NCI-H2196 (cell line): ENCODE results near the gene BCL3.

ENCODE experiments used
- DNase-seq: peaks from one replicate; lab custom pipeline; 2025; ENCODE audit not compliant: unreplicated experiment; lab: John Stamatoyannopoulos, UW

BCL3 gene

DNA sequence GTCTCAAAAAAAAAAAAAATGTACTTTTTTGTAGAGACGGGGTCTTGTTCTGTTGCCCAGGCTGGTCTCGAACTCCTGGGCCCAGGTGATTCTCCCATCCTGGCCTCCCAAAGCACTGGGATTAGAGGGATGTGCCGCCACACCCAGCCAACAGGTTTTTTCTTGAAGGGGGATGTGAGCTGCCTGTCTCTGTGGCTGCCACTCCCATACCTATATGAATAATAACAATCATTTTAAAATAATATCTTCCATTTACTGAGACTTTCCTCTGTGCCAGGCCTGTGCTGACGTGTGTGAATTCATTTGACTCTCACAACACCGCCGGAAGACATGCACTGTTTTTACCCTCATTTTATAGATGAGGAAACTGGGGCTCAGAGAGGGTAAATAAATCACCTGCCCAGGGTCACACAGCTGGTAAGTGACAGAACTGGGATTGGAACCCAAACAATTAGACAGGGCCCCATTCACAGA lies 7.2 kb upstream of the BCL3 start:
- DNase-seq = no peak

DNA sequence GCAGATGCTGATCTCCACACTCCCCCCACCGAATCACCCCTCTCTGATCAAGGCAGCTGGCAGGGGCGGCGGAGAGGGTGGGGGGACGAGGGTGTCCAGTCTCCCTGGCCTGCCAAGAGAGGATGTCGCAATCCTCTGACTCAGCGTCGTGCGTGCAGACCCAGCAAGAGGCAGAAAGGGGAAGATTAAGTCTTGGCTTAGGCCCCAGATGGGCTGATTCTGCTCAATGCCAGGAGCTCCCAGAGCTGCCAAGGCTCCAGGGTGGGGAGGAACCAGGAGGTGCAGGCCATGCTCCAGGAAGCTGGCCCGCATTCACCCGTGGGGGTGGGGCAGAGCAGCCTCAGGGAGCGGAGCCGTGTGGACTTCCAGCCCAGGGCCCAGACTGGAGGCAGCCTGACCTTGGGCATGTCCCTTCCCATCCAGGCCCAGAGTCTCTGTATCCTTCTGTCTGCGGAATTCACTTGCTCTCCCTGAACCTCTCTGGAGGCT lies 6.6 kb upstream of the BCL3 start:
- DNase-seq = peak; percentile 98

DNA sequence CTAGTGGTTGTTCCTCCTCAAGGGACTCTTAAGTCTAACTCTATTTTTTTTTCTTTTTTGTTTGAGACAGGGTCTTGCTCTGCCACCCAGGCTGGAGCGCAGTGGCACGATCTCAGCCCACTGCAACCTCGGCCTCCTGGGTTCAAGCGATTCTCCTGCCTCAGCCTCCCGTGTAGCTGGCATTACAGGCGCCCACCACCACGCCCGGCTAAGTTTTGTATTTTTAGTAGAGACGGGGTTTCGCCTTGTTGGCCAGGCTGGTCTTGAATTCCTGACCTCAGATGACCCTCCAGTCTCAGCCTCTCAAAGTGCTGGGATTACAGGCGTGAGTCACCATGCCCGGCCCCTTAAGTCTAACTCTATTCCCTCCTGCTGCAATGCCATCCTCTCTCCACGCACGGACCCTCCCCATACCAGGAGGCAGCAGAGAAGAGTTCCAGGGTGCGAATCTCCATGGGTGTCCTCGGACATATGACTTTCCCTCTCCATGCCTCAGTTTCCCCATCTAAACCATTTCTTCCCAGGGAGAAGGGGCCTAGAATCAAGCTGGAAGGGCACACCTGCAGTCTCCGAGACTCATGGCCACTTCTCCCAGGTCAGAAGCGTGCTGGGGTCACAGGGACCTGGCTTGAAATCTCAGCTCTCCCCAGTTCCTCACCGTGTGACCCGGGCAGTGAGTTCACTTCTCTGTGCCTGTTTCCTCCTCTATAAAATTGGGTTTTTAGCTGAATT lies 6.0 kb upstream of the BCL3 start:
- no peak for DNase-seq

DNA sequence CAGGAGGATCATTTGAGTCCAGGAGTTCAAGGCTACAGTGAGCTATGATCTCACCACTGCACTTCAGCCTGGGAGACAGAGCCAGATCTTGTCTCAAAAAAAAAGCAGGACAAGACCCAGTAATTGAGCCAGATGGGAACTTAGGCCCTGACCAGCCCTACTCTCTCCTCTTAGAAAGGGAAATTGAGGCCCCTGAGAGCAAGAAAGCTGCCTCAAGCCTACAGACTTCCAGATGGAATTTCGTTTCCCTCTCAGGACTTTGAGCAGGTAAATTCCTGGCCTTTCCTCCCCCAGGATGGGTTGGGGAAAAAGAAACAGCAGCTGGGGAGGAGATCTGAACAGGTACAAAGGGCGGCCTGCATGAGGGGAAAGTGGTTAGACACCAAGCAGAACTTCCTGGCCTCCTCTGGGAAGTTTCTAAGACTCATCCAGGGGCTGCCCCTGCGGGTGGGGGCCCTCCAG lies 3.6 kb upstream of the BCL3 start:
- DNase-seq = no peak

DNA sequence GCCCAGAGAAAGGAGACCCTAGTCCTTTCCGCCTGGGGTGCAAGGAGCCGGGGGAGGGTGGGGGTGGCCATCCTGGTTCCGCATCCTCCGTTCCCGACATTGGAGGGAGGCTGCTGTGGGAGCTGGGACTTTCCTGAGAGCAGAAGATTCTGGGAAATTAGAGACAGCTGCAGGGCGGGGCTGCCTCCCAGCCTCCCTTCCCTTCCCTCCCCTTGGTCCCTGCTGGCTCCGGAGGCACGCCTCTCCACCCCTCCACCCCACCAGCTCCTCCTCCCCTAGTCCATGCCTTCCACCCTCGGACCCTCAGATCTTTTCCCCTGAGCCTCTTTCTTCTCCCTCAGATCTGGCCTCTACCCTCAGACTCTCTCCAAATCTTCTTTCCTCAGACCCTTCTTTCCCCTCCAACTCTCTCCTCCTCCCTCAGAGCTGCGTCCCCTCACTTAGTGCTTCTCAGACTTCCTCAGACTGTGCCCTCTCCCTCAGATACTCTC lies 3.1 kb upstream of the BCL3 start:
- DNase-seq = peak; percentile 58

DNA sequence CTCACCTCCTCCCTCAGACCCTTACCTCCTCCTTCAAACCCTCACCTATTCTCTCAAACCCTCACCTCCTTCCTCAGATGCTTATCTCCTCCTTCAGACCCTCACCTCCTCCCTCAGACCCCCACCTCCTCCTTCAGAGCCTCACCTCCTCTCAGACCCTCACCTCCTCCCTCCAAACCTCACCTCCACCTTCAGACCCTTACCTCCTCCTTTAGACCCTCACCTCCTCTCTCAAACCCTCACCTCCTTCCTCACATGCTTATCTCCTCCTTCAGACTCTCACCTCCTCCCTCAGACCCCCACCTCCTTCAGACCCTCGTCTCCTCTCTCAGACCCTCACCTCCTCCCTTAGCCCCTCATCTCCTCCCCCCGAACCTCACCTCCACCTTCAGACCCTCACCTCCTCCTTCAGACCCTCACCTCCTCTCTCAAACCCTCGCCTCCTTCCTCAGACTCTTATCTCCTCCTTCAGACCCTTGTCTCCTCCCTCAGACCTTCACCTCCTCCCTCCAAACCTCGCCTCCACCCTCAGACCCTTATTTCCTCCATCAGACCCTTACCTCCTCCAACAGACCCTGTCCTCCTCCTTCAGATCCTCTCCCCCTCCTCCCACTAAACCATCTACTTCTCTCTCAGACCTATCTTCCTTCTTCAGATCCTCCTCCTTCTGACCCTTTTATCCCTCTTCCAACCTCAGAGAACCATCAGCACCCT lies 2.5 kb upstream of the BCL3 start:
- no peak for DNase-seq

DNA sequence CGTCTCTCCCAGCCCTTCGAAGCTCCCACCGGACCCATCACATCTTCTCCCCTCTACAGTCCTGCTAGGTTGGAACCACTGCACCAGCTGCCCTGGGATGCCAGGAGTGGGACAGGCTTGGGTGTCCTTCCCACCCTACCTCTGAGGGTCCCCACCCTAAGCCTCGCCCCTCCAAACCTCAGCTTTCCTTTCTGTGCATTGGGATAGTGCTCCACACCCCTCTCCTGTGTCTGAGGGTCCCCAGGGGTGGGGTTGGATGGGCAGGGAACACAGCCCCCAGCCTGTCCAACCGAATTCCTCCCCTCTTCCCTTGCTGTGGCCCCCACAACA lies 1.9 kb upstream of the BCL3 start:
- DNase-seq = no peak

DNA sequence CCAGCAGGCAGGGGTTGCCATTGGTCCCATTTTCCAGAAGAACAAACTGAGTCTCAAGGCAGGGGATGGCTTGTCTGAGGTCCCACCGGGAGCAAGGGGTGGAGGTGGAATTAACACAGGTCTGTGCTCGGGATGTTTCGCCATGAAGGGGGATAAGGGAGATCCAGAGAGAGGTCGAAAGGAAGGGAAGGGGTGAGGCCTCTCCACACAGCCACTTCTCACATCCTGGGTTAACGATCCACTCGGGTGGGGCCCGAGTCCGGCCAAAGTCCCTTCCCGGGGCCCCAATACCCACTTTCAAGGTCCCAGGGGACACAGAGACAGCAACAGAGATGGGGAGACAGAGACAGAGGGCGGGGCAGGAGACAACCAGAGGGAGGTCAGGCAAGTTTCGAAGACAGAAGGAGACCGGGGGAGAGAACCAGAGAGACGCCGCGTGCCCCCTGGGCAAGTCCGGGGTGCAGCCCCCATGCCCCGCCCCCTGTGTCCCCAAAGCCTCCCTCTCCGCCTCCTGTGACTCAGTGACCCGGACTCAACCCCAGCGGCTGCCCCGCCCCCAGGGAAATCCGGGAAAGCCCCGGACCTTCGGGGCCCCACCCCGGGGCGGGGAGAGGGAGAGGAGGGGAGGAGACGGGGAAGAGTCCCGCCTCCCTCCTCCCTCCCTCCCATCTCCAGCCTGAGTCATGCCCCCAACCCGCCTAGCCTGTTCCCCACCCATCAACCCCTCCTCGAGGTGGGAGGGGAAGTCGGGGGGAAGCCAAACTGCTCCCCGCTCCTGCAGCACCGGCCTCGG lies 1.4 kb upstream of the BCL3 start:
- DNase-seq = peak; percentile 90

DNA sequence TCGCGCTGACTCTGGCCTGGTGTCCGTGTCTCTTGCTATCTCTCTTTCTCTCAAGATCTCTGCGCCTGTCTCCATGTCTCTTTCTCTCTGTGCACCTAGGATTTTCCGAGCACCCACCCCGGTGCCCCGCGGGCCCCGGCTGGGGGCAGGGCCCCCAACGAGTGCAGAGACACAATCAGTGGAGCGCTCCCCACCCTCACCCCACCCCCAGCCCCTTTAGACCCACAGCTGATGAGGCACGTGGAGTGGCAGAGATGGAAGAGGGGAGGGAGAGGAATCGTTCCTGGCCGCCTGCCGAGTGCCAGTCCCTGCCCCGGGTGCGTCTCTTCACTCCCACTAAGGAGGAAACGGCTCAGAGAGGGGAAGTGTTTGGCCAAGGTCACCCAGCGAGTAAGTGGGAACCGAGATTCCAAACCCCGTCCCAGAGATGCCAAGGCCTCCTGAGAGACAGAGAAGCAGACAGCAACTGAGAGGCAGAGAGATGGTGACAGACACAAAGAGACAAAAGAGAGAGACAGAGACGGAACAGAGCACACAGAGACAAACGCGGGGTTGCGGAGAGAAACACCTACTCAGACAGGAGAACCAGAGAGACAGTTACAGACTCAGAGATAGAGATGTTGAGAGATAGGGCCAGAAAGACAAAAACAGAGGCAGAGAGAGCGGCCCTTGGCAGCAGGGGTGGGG lies 626 bp upstream of the BCL3 start:
- peak; percentile 71 for DNase-seq

DNA sequence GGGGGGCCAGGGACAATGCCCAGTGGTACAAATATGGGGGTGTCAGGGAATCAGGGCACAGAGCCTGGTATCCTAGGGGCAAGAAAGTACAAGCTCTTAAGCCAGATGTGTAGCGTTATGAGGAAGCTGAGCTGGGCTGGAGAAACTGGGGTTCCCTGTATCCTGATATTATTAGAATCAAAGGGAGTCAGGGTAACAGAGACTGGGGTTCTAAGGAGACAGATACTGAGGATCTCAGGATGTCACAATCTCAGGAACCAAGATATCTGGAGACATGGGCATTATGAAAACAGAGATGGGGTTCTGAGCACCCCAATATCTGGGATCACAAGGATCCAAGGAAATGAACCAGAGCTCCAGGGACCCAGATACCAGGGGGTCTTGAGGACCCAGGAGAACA lies 784 bp downstream of the BCL3 start:
- DNase-seq = no peak

DNA sequence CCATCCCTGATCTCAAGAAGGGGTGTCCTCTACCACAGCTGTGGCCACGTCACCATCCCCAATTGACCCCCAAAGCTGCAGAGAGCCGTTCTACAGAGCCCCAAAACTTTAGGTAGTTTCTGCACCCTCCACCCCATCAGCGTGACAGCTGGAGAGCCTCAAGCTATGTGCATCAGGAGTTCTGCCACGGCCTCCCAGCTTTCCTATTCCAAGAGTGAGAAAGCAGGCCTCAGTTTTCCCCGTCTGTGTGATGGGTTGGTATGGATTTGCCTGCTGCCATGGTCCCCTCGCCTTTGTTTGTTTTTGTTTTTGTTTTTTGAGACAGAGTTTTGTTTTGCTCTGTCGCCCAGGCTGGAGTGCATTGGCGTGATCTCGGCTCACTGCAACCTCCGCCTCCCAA lies 1.5 kb downstream of the BCL3 start:
- DNase-seq = no peak

DNA sequence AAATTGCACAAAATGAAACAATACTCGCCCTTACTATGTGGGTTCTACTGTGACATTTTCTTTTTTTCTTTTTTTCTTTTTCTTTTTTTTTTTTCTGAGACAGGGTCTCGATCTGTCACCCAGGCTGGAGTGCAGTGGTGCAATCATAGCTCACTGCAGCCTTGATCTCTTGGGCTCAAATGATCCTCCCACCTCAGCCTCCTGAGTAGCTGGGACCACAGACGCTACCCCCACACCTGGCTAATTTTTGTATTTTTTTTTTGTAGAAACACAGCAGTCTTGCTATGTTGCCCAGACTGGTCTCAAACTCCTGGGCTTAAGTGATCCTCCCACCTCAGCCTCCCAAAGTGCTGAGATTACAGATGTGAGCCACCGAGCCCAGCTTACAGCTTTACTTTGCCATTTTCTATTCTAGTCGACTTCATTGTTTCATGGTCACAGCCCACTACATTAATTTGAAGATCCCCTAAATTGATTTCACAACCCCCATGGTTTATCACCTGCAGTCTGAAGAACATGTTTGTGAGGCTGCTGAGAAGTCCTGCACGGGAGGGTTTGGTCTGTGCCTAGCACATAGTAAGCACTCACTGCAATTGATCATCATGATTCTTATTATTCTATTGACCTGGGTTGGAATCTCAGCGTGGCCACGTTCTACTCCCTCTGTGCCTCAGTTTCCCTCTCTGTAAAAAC lies 3.8 kb downstream of the BCL3 start:
- no peak for DNase-seq

DNA sequence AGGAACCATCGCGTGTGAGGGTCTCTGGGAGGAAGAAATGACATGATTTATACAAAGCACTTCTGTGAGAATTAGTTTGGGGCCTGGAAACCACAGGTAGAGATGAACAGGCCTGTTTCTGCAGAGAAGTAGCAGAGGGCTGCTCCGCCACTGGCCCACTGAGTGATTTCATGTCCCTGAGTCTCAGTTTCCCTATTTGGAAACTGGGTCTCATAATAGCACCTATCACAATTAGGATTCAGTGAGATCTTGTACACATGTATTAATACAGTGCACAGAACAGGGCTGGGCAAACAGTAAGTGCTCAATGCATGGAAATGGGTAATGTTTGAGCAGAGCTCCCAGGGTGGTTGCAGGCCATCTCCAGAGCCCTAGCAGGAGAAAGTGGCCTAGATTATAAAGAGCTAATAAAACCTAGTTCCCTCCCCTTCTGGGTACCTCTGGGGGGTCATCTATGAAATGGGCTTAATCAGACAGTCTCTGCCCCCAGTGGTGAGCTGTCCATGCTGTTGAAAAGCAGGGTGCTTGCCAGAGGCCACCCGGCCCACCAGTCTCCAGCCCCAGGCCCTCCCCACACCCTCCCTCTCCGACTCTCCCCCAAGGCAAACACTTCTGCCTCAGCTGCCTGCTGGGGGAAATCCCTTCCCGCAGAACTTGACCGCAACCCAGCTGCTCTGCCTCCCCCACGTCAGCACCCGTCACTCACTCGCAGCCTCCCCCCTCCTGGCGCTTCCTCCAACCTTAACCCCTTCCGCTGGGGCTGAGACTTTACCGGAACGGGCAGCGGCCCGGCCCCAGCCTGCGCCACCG lies 4.5 kb downstream of the BCL3 start:
- DNase-seq = peak; percentile 94

DNA sequence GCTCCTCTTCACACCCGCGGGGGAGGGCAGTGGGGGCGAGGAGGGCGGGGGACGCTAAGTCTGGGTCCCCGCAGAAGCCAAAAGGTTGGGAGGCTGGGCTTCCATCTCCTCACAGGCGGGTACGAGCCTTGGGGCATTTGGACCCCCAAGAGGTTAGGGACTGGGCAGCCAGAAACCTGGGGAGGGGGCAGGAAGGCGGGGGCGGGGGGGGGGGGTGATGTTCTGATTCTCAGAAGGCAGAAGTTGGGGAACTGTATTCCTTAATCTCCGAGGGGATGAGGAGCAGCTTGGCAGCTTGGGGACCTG lies 5.1 kb downstream of the BCL3 start:
- no peak for DNase-seq

DNA sequence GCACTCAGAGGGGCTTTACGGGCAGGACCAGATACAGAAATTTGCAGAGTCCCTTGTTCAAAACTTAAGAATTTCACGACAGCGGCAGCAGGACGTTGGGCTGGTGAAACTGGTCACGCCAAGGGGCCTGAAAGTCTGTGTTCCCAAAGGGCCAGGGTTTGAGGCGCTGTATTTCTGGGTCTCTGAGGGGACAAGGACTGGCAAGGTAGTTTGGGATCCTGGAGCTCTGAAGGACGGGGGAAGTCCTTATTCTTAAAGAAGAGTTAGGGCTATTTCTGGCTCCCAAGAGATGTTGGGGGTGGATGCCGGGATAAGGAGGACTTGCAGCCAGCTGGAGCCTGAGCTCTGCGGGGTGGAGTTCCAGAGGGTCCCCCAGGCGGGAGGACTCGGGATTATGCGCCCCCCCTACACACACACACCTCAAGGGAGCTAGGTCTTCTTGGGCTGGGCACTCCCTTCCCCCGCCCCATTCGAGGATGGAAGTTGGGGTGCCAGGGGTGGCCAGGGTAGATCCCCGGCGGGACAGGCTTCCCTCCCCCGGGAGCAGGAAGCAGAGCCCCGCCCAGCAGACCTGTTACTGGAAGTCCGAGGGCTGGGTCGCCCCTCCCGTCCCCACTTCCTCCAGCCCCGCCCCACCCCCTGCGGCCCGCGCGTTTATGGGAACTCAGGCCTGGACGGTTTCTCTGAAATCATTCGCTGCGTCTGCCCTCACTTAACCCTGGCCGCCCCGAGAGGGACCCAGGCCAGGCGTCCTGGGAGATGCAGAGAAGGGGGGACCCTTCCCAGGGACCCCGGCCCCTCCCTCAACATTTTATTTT lies 5.6 kb downstream of the BCL3 start:
- peak; percentile 87 for DNase-seq

DNA sequence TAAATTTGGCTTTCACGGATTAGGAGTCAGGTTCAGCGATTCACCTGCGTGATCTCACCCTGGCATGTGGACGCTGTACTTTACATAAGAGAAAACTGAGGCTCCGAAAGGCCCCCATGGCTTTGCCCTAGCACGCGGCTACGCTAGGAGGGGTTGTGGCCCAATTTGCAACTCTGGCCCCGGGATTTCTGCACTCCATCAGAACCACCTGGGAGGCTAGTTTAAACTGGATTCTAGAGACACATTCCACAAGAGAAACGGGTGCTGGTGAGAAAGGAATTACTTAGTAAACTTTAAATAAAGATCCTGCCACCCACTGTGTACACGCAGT lies 6.2 kb downstream of the BCL3 start:
- DNase-seq = no peak

DNA sequence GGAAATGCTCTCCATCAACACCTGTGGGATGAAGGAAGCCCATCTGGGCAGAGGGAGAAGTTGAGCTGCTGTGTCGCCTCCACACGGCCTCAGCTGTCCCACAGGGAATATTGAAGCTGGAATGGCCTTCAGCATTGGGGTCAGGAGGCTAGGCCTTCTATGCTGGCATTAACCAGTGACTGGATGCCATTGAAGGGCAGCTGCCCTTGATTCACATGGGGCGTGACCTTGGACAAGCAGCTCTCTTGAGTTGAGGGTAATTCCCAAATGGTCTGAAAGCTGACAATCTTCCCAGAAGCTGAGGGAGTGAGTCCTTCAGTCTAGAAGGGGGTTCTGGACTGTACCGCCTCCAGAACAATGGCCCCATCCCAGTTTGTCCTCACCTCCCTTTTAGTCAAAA lies 6.7 kb downstream of the BCL3 start:
- DNase-seq = no peak

DNA sequence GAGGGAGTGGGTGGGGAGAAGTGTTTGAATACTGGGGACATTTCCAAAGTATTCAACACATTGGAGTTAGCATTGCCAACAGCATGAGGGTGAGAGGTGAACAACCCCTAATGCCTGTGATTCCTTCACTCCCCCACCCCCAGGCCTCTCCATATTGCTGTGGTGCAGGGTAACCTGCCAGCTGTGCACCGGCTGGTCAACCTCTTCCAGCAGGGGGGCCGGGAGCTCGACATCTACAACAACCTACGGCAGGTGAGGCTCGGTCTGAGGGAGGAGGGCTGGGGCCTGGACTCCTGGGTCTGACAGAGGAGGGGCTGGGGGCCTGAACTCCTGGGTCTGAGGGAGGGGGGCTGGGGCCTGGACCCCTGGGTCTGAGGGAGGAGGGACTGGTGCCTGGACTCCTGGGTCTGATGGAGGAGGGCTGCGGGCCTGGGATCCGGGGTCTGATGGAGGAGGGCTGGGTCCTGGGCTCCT lies 7.6 kb downstream of the BCL3 start:
- no peak for DNase-seq
